RWPE1 (cell line): ENCODE data around the gene SMIM5.

Experiments used
- CTCF ChIA-PET: fragments of 350-600 bp; sonication (Branson Sonifier 250); formaldehyde crosslinking; extraction: SDS; loops from one replicate; lab custom pipeline; 2021; lab: Yijun Ruan, JAX
- POLR2A ChIA-PET: fragments of 400-600 bp; formaldehyde crosslinking; extraction: SDS; loops from one replicate; lab custom pipeline; 2020; ENCODE audit warnings: antibody characterized with exemption; ENCODE audit not compliant: low non-redundant PET; lab: Yijun Ruan, JAX
- DNase-seq: peaks from one replicate; pipeline ENCODE4 v3.0.0; 2012; ENCODE audit warnings: low spot score
- H3K27ac ChIP-seq: fragments of 450-650 bp; 2 replicates; pipeline ENCODE4 v1.5.1; 2017
- CTCF ChIP-seq: fragments of 450-650 bp; conservative IDR thresholded peaks from 2 replicates; pipeline ENCODE4 v1.5.1; 2017; ENCODE audit warnings: low read depth, mild to moderate bottlenecking

Gene SMIM5

DNA sequence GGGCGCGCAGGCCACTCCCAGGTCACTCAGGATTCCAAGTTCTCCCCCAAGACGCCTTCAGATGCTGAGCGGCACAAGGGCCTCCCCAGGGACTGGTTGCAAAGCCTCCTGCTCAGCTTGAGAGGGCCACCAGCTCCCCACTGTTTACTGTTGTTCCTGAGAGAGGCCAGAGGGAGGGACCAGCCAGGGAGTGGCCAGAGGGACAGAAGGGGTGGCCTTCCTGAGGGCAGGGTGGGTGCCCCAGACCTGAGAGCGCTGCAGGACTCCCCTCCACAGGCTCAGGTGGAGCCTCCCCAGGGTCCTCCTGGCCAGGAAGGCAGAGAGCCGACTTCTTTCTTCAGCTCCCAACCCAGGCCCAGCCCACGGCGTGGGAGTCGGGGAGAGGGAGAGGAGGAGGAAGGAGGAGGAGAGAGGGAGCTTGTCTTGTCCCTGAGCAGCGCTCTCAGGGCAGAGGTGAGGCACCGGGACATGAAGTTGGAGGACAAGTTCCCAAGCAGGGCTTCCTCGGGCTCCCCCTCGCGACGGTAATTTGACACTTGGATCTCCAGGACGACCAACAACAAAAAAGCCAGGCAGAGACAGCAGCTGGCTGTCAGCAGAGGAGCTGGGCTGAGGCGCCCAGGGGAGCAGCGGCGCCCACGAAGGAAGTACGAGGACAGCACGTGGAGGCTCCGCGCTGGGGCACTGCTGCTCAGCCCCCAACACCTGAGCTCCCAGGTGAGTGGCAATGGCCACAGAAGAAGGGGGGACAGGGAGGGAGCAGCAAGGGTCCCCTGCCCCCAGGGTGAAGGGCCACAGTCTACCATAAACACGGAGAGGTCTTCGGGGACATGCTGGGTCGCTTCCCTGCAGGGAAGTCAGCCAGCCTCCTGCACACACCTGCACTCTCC lies 497 bp downstream of the SMIM5 start:
- TF ChIP-seq CTCF = peak; percentile 72
- CTCF ChIA-PET = interaction anchor here (0.5 to 3.3 kb wide), 43 partner anchors 9 to 1925 kb away, joined by 3 to 54 read pairs (median 4); partner anchors contain the start of genes CASKIN2, ITGB4, MIF4GD and RECQL5
- POLR2A ChIA-PET = interaction anchor here (1.1 kb wide), 1 partner anchor 19 kb away, joined by 3 read pairs; no protein-coding TSS in a partner anchor
- peak overlapping the region; percentile 70 for H3K27ac ChIP-seq
- peak; percentile 89 for DNase-seq

GRCh38 chr17:75634376-75634740 lies 1.1 kb downstream of the SMIM5 start:
- ChIA-PET CTCF (interaction anchor here (0.5 to 3.3 kb wide), 22 partner anchors 8 to 848 kb away, joined by 3 to 54 read pairs (median 6); partner anchors contain the start of genes CASKIN2, MIF4GD, RECQL5 and SAP30BP), POLR2A (no interaction called here)
- no peak for TF ChIP-seq CTCF
- DNase-seq = no peak
- H3K27ac ChIP-seq = peak overlapping the region; percentile 70

DNA sequence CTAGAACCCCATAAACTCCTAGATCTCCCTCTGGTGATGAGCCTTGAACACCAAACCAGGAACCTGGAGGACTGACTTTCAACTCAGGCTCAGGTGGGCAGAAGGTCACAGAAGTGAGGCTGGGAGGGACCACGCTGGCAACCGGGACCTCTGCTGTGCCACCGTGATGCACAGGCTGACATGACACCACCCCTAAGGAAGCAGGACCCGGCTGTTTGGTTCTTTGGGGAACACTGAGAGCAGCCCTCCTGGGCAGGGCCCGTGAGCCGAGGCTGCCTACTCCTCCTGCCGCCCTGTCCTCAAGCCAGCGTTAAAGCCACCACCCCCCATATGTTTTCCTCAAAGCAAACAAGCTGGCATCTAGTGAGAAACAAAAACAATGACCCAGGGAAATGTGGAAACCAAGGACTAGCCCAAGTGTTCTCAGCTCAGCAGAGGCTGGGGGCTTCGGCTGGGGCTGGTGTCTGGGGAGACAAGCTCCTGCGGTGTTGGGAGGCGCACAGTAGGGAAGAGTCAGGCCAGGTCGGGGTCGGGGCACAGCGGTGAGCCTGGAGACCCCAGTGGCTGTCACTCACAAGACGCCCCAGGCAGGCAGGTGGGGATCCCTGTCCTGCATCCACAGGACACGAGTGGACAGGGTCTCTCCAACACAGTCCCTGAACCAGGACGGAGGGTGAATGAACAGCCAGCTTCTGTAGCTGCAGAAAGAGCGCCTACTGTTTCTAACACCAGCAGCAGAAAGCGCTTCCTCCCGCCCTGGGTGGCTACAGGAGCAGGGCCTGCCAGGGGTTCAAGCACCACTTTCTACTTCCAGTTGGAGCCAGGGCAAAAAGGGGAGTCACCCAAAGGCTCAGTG lies 1.7 kb downstream of the SMIM5 start:
- peak overlapping the region; percentile 70 for H3K27ac ChIP-seq
- no peak for TF ChIP-seq CTCF
- no peak for DNase-seq
- CTCF ChIA-PET = interaction anchor here (0.6 to 3.3 kb wide), 5 partner anchors 11 to 847 kb away, joined by 4 to 54 read pairs (median 21); no protein-coding TSS in a partner anchor
- POLR2A ChIA-PET = no interaction called here

DNA sequence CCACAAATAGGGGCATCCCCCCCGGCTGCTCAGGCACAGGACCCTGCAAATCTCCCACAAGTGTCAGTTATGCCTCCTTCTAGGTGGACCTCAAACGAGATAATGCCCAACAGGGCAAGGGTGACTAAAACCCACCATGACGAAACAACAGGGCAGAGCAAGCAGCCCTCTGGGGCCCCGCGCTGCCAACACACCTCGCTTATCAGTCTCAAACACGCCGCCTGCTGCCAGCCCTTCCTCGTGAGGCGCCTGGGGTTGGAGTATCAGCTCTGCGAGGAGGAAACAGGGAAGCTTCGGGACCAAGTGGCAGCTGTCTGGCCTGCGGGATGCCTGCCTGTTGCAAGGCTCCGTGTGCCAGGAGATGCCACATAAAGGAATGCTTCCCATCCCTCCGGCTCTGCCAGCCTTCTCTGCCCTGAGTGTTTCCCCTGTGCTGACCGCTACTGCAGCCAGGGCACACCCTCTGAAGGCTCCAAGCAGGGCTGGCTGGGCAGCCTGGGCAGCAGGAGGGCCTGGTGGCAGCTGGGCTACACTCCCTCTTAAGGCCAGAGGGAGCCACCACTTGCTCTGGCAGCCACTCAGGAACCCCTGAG lies 2.5 kb downstream of the SMIM5 start:
- H3K27ac ChIP-seq = peak overlapping the region; percentile 70
- ChIA-PET POLR2A (no interaction called here), CTCF (interaction anchor here (0.6 to 3.3 kb wide), 2 partner anchors 16 to 111 kb away, joined by 3 to 54 read pairs; no protein-coding TSS in a partner anchor)
- TF ChIP-seq CTCF = no peak
- DNase-seq = no peak

DNA sequence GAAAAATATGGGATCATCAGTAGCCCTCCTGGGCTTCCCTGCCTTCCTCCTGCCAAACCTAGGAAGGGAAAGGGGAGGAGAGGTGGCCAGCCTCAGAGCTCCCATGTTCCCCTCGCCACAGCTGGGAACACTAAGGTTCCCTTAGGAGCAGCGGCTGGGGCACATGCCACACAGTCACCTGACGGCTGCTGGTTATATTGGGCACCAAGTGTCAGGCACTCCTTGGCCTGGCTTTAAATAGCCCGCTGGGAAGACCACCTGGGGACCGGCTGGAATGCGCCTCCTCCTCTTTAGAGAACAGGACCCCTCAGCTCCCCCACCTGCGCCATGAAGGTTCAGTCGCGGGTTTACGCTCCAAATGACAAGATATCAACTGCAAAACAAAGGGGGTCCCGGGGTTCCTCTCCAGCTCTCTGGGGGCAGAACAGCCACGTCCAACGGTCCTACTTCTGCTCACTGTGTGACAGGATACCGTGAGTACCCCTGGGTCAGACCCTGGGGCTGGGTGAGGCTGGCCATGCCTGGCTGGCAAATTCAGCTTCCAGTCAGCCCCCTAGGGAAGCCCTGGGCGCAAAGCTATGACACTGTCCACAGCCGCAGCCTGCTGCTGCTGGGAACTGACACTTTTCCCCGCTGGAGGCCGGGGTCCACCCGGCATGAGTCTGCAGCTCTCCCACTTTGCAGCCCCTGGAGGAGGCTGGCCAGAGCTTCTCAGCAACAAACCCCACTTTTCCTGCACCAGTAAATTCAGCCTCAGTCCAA lies 3.3 kb downstream of the SMIM5 start:
- DNase-seq = no peak

More for the DNA sequence above, 3.3 kb downstream of the SMIM5 start:
- ChIA-PET CTCF (interaction anchor here (0.6 to 1.2 kb wide), 3 partner anchors 36 to 114 kb away, joined by 3 to 4 read pairs (median 3); no protein-coding TSS in a partner anchor), POLR2A (no interaction called here)
- H3K27ac ChIP-seq = peak overlapping the region; percentile 70
- TF ChIP-seq CTCF = no peak
